ENCODE results near the gene PRPF31.
"Not testable (repeated sequence)": the region's sequence is repeated elsewhere in the genome, so short reads cannot be mapped to it uniquely, and the experiment has no call there.

PRPF31 gene

GRCh38 chr19:54162884-54163283, 47.3 kb downstream of the PRPF31 start:
- DNase-seq (ENCODE audit: low spot score), result no peak

GRCh38 chr19:54164369-54165068, 49.0 kb downstream of the PRPF31 start:
- peak; percentile 79 for DNase-seq (ENCODE audit: low spot score)

GRCh38 chr19:54165222-54165621, 49.7 kb downstream of the PRPF31 start:
- DNase-seq (ENCODE audit: low spot score), result no peak

GRCh38 chr19:54168174-54168917, 52.8 kb downstream of the PRPF31 start:
- DNase-seq (ENCODE audit: low spot score), result peak; percentile 88

GRCh38 chr19:54169149-54169740, 53.7 kb downstream of the PRPF31 start:
- no peak for DNase-seq (ENCODE audit: low spot score)

- not testable (repeated sequence) for DNase-seq (ENCODE audit: low spot score)
Observed at GRCh38 chr19:54171736-54172431, 56.3 kb downstream of the PRPF31 start.

- DNase-seq (ENCODE audit: low spot score), result no peak
Observed at GRCh38 chr19:54172471-54173358, 57.2 kb downstream of the PRPF31 start, which contains the start of gene TMC4. TMC4 (minus strand) TSS chr19:54173160; CDS start chr19:54173117, 43 bp downstream.

GRCh38 chr19:54173359-54173699, 57.8 kb downstream of the PRPF31 start:
- no peak for DNase-seq (ENCODE audit: low spot score)

GRCh38 chr19:54173951-54174834, 58.6 kb downstream of the PRPF31 start:
- no peak for DNase-seq (ENCODE audit: low spot score)

- DNase-seq (ENCODE audit: low spot score), result no peak
Observed at GRCh38 chr19:54178581-54179261, 63.2 kb downstream of the PRPF31 start.

- no peak for DNase-seq (ENCODE audit: low spot score)
Observed at GRCh38 chr19:54179262-54179852, 63.8 kb downstream of the PRPF31 start.

- DNase-seq (ENCODE audit: low spot score), result no peak
Observed at GRCh38 chr19:54179921-54180461, 64.4 kb downstream of the PRPF31 start.

- DNase-seq (ENCODE audit: low spot score), result no peak
Observed at GRCh38 chr19:54180691-54181091, 65.1 kb downstream of the PRPF31 start.

All from activated CD4-positive, alpha-beta T cell treated with anti-CD3 and anti-CD28 coated beads, Interleukin-2, Interleukin-4, amounts not matched to agents 100 ng/mL and 50 ng/mL, durations not matched to agents 16 hours and 8 hours (primary cell).